GM18502 (cell line): ENCODE results near the gene ESAM.
"Not testable (repeated sequence)": the region's sequence is repeated elsewhere in the genome, so short reads cannot be mapped to it uniquely, and the experiment has no call there.

Experiments used
- ATAC-seq: cut with Tn5 transposase; IDR thresholded peaks from one replicate; pipeline ENCODE4 v1.9.1; 2021; ENCODE audit warnings: mild to moderate bottlenecking; ENCODE audit not compliant: unreplicated experiment, poor library complexity

ESAM gene

GRCh38 chr11:124776865-124777645, 15.0 kb upstream of the ESAM start:
- ATAC-seq: no peak

- not testable (repeated sequence) for ATAC-seq
Observed at GRCh38 chr11:124770959-124771358, 8.9 kb upstream of the ESAM start.

DNA sequence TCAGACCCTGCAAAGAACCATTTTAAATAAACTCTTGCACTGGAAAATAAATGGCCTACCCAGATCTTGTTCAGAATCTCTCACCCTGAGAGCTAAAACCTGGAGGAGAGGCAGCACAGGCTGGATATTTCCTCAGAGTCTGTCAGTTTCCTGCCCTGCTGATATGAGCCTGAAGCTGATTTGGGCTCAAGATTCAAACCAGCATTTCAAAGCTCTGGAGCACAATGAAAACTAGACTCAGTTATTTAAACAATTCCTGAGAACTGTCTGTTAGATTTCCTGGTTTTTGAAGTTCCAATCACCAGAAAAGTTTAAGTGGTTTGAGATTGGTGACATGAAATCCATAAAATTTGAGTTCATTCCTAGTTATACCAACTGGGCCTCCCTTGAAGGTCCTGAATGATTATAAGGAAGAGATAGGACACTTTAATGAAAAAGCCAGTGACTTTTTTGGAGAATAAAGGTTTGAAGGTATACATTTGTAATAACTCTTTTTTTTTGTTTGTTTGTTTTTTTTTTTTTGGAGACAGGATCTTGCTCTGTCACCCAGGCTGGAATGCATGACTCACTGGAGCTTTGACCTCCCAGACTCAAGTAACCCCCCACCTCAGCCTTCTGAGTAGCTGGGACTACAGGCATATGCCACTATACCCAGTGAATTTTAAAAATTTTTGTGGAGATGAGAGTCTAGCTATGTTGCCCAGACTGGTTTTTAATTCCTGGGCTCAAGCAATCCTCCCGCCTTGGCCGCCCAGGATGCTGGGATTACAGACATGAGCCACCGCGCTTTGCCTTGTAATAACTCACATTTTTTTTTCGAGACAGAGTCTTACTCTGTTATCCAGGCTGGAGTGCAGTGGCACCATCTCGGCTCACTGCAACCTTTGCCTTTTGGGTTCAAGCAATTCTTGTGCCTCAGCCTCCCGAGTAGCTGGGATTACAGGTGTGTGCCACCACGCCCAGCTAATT, 8.0 kb upstream of the ESAM start:
- no peak for ATAC-seq

DNA sequence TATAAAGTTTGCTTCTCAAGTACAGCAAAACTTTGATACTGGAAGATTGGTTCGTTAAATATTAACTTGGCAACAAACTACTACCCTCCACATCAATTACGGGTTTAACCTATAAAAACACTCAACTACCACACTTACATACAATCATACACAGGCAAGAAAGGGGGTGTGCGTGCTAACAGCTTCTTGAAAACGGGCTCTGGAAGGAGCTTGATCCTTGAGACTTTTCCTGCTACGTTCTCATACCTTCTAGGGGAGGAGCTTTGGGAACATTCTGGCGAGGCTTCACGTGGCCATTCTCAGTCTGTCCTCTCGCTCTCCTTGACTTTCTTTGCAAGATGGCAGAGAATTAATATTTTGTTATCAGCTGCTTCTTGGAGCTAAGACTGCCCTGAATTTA, 6.8 kb upstream of the ESAM start:
- no peak for ATAC-seq

- no peak for ATAC-seq
Observed at GRCh38 chr11:124766156-124766555, 4.1 kb upstream of the ESAM start.

DNA sequence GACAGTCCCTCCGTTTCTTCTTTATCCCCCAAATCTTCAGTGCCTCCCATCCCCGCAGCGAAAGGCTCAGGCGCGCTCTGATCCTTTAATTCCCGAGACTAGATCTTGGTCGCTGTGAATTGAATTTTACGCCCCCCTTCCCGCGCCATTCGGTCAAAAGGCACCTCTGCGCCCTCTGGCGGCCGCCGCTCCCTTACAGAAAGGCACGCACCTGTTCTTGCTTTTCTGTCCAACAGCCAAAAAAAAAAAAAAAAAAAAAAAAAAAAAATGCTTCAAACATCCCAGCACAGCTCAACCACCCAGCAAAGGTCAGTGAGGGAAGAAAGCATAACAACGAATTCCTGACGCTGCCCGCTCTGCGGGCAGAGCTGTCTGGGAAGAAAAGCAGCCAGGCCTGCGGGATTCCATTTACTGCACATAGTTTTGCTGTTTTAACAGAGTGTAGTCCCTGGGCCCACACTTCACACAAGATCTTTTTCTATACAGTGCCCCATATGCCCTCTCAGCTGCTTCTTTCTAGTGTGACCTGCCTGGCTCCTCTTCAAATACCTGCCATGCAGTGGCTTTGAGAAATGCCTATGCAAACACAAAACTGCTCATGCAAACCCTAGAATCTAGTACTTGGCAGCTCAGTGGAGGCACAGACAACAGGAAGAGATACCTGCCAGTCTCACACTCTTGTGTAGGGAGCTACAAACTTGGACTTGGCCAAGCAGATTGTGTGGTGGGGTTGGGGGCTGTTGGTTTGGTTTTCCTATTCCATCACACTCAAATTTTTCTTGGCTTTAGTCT, 1.3 kb upstream of the ESAM start:
- peak; percentile 25 for ATAC-seq

DNA sequence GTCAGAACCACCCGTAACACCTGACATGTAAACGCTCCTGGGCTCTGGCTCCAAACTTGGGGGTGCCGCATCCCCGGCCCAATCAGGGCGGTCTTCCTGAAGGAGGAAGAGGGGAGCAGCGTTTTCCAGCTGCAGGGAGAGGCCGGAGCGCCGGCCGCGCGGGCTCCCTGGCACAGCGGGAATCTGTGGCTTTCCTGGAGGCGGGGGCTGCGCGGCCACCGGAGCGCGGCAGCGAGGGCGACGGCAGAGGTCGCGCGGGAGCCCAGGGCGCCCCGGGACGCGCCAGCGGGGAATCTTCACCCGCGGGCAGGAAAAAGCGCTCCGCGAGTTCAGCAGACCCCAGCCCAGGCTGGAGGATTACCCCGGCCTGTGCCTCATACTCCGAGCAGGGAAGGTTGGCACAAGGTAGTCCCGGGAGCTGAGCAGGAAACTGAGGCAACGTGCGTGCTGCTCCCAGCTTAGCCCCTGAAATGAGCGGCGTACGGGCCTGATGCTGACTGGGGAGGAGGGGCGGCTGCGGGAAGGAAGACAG, 600 bp upstream of the ESAM start:
- ATAC-seq: peak; percentile 9

- ATAC-seq: no peak
Observed at GRCh38 chr11:124761301-124762104, 587 bp downstream of the ESAM start.

GRCh38 chr11:124760806-124761205, 1.3 kb downstream of the ESAM start:
- ATAC-seq: no peak

GRCh38 chr11:124760205-124760652, 1.9 kb downstream of the ESAM start:
- peak; percentile 22 for ATAC-seq

DNA sequence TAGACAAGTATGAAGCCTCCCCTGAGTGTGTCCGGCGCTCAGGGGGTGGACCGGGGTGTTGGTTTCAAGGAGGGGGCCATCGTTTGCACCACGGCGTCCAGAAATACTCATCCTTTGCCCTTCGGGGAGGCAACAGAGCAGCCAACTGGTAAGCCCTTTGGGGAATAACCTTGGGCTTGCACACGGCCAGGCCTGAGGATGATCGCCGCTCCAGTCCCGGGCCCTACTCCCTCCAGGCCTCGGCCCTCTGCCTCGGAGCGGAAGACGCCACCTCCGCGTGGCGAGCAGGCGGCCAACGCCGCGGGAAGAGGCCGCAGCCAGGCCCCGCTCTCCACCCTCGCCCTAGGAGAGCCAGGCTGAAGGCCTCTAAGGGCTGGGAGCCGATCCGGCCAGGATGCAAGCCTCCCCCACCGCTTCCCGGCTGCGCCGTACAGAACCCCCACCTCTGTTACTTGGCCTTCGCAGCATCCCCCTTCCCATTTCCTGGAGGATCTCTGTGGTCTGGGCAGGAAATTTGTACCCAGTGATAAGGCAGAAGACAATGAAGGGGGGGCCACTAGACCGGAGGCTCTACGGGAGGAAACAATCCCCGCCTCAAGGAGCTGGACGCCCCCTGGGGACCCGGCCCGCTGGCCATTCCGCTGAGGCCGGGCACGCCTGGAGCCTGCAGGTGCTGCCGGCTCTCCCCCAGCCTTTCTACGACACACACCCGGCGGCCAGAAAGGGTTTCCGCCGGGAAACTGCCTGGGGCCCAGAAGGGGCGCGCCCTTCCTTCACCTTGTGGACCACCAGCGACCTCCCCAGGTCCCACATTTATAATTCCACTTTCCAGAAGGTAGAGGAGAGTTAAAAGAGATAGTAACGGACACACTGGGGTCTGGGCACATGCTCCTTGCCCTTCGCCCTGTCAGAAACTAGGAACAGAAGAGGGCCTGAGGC, 2.6 kb downstream of the ESAM start:
- ATAC-seq: no peak

GRCh38 chr11:124758355-124759265, 3.5 kb downstream of the ESAM start:
- peak; percentile 59 for ATAC-seq

- no peak for ATAC-seq
Observed at GRCh38 chr11:124757320-124757719, 4.8 kb downstream of the ESAM start.

DNA sequence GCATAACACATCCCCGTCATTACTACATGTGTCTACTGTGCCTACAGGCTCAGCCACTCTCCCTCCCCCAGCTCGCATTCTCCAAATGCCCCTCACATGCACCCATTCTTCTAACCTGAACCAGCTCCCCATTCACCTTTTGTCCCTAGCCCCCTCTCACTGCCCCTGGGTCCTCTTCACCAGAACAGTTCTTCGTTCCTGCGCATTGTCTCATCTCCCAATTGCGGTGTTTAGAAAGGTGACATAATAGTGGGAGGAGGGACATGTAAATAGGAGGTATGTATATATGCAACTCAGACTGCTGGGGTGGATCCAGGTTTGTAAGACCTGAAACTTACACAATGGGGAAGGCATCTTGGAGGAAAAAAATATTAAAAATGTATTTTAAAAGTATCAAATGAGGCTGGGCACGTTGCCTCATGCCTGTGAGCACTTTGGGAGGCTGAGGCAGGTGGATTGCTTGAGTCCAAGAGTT, 5.3 kb downstream of the ESAM start:
- no peak for ATAC-seq

DNA sequence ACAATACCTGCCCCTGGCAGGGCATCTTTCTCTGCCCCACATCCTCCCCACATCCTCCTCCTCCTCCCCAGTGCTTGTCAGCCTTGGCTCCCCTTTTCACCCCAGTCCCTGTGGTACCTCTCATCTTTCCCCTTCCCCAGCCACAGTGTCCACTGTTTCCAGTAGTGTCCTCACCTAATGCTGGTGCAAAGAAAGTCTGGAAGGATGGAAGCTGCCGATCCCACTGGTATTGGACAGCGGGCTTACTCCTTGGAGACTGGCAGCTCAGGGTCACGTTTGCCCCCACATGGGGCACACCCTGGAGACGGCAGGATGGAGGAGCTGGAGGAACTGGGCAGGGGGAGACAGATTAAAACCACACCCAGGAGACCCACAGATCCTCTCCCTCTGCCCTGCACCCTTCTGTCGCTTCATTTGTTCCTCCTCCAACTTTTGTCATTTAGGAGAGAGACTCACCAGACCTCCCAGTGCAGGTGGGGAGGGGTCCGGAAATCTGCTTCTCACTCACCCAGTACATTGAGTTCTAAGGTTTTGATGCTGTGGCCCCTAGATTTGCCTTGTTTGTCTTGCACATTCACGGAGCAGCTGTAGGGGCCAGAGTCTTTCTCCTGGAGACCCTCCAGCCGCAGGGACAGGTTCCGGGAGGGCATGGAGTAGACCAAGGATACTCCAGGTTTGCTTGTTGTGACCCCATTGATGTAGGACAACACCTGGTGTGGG, 5.9 kb downstream of the ESAM start:
- no peak for ATAC-seq

- no peak for ATAC-seq
Observed at GRCh38 chr11:124754710-124755109, 7.4 kb downstream of the ESAM start.

DNA sequence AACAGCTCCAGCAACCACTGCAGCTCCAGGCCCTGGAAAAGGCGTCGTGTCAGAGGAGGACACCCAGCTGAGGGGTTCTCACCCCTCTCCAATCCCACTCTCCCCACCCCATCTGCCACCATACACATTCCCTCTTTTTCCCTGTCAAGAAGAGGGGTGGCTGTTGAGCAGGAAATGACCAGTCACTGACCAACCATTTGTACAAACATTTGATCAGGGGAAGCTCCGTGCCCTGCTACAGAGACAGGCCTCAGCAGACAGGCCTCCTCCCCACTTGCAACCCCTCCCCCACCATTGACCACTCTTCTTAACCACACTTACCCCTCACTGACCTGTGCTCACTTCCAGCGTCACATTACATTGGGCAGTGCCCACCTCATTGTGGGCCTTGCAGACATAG, 7.8 kb downstream of the ESAM start:
- ATAC-seq: no peak
